Measurements from ENCODE around the gene HES5.

The HES5 gene

GRCh38 chr1:2503554-2504224, 26.4 kb downstream of the HES5 start:
- Histone ChIP-seq H3K27me3 (ENCODE audit: insufficient read depth, poor library complexity, severe bottlenecking) (no peaks in the 10 kb centered on the region), H3K4me3 (ENCODE audit: severe bottlenecking) (no peak overlapping the region), H3K36me3 (ENCODE audit: low read depth) (peaks cover 35% of the 10 kb centered on the region), H3K27ac (ENCODE audit: poor library complexity, severe bottlenecking) (no peak overlapping the region), H3K9me3 (ENCODE audit: severe bottlenecking) (no peaks in the 10 kb centered on the region), H3K4me1 (ENCODE audit: insufficient read depth, poor library complexity, severe bottlenecking) (peaks cover 6% of the 10 kb centered on the region)
- ATAC-seq (ENCODE audit: low read depth) (no peak), DNase-seq (ENCODE audit: low spot score) (no peak)
- TF ChIP-seq CTCF (IDR thresholded peaks at IDR 0.05; ENCODE audit: poor library complexity, severe bottlenecking): no peak

GRCh38 chr1:2502661-2503553, 27.2 kb downstream of the HES5 start:
- Histone ChIP-seq H3K27me3 (ENCODE audit: insufficient read depth, poor library complexity, severe bottlenecking) (no peaks in the 10 kb centered on the region), H3K27ac (ENCODE audit: poor library complexity, severe bottlenecking) (no peak overlapping the region), H3K4me1 (ENCODE audit: insufficient read depth, poor library complexity, severe bottlenecking) (peaks cover 6% of the 10 kb centered on the region), H3K9me3 (ENCODE audit: severe bottlenecking) (no peaks in the 10 kb centered on the region), H3K4me3 (ENCODE audit: severe bottlenecking) (no peak overlapping the region), H3K36me3 (ENCODE audit: low read depth) (peaks cover 27% of the 10 kb centered on the region)
- DNase-seq (ENCODE audit: low spot score) (no peak), ATAC-seq (ENCODE audit: low read depth) (no peak)
- no peak for TF ChIP-seq CTCF (IDR thresholded peaks at IDR 0.05; ENCODE audit: poor library complexity, severe bottlenecking)

- peaks cover 6% of the 10 kb centered on the region for H3K4me1 ChIP-seq (ENCODE audit: insufficient read depth, poor library complexity, severe bottlenecking)
- no peak overlapping the region for H3K4me3 ChIP-seq (ENCODE audit: severe bottlenecking)
- H3K9me3 ChIP-seq (ENCODE audit: severe bottlenecking): no peaks in the 10 kb centered on the region
- ATAC-seq (ENCODE audit: low read depth) (no peak), DNase-seq (ENCODE audit: low spot score) (no peak)
- no peak overlapping the region for H3K27ac ChIP-seq (ENCODE audit: poor library complexity, severe bottlenecking)
- H3K36me3 ChIP-seq (ENCODE audit: low read depth): peaks cover 26% of the 10 kb centered on the region
- no peak for TF ChIP-seq CTCF (IDR thresholded peaks at IDR 0.05; ENCODE audit: poor library complexity, severe bottlenecking)
- no peaks in the 10 kb centered on the region for H3K27me3 ChIP-seq (ENCODE audit: insufficient read depth, poor library complexity, severe bottlenecking)
Measured at GRCh38 chr1:2502210-2502609, 27.9 kb downstream of the HES5 start.

GRCh38 chr1:2501820-2502119, 28.3 kb downstream of the HES5 start:
- H3K36me3 ChIP-seq (ENCODE audit: low read depth): peaks cover 28% of the 10 kb centered on the region
- no peak for DNase-seq (ENCODE audit: low spot score)
- H3K4me1 ChIP-seq (ENCODE audit: insufficient read depth, poor library complexity, severe bottlenecking): peaks cover 6% of the 10 kb centered on the region
- H3K9me3 ChIP-seq (ENCODE audit: severe bottlenecking): no peaks in the 10 kb centered on the region
- no peaks in the 10 kb centered on the region for H3K27me3 ChIP-seq (ENCODE audit: insufficient read depth, poor library complexity, severe bottlenecking)
- ATAC-seq (ENCODE audit: low read depth): no peak
- no peak overlapping the region for H3K4me3 ChIP-seq (ENCODE audit: severe bottlenecking)
- no peak for TF ChIP-seq CTCF (IDR thresholded peaks at IDR 0.05; ENCODE audit: poor library complexity, severe bottlenecking)
- no peak overlapping the region for H3K27ac ChIP-seq (ENCODE audit: poor library complexity, severe bottlenecking)

Measured in RWPE2 (cell line).